GM18858 (cell line): Measurements from ENCODE around the gene C3orf20.

Experiments used
- ATAC-seq: cut with Tn5 transposase; IDR thresholded peaks from one replicate; pipeline ENCODE4 v1.9.1; 2021; ENCODE audit not compliant: unreplicated experiment

The C3orf20 gene

DNA sequence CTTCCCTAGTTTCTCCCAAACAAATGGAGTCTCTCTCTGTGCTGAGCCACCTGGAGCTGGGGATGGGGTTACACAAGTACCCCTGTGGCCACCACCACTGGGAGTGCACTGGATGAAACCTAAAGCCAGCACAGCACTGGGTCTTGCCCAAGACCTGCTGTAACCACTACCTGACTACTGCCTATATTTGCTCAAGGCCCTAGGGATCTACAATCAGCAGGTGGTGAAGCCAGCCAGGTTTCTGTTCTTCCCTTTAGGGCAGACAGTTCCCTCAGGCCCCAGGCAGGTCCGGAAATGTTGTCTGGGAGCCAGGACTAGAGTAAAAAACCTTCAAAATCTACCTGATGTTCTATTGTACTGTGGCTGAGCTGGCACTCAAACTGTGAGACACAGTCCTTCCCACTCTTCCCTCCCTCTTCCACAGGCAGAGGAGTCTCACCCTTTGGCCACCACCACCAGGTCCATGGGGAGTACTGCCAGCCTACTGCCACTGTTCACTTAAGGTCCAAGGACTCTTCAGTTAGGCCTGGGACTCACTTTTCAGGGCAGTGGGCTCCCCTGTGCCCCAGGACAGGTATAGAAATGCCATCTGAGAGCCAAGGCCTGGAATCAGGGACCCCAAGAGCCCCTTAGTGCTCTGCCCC, 23.8 kb downstream of the C3orf20 start:
- no peak for ATAC-seq

- ATAC-seq = no peak
Measured at GRCh38 chr3:14699643-14700042, 24.7 kb downstream of the C3orf20 start.

GRCh38 chr3:14700891-14701290, 25.9 kb downstream of the C3orf20 start:
- no peak for ATAC-seq

DNA sequence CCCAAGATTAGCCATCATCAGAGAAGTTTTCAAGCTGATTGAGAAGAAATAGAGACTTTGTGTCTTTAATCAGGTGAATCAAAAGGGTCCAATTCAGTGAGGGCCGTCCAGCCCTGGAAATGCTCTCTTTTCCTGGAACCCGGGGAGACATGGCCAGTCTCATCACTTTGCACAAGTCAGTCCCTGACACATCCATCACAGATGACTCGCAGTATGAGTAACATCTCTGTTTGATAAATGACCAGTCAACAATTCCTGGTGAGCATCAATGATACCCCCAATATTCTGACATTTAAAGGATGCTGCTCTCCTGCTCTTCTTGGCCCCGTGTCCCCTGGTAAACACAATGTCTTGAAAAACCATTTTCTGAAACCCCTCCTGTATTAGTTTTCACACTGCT, 26.7 kb downstream of the C3orf20 start:
- ATAC-seq = no peak

- no peak for ATAC-seq
Measured at GRCh38 chr3:14703128-14703750, 28.3 kb downstream of the C3orf20 start.

DNA sequence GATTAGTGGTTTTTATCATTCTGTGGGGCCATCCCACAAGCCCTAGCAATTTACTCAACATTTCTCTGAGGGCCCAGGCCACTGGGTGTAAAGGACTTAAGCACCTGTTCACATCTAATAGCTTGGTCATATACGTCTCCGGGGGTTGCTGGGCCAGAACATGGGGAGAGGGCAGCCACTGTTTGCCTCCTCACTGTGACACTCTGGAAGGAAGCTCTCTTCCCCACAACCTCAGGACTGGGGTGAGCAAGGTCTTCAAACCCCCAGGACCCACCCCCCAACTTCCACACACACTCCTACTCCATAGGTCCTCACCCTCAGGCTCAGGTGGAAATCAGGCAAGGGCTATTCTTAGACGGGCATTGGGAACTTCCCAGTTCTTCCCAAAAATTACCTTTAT, 28.9 kb downstream of the C3orf20 start:
- ATAC-seq = no peak

DNA sequence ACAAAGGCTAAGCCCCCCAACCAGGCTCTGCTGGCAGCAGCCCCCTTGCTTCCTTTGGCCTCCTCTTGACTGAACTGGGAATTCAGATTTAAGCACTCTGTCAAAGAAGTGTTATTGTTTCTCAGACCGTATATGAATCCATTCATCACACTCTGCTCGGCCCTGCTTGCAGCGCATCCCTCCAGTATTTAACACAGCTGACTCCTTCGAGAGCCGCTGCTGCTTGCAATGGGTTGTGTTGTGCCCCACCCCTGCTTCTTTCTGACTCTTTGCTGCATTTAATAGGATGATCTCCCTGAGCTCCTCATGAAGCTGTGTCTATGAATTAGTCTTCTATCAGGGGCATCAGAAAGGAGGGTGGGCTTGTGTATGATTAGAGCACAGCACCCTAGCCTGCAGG, 31.2 kb downstream of the C3orf20 start:
- no peak for ATAC-seq

DNA sequence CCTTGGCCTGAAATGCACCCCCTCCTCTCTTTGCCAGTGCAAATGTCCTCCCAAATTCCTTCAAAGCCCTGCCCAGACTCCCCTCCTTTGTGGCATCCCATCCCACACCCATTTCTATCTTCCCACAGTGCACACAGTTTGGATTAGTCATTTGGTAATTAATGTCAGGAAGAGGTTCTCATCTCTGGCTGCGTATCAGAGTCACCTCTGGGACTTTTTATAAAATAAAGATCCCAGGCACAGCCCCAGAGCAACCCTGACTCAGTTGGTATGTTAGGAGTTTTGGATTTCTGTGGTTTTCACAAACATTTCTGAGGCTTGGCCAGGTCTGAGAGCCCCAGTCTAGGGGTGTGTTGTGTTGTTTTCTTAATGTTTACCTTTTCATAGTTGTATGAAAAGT, 41.6 kb downstream of the C3orf20 start:
- no peak for ATAC-seq

GRCh38 chr3:14717307-14717706, 42.4 kb downstream of the C3orf20 start:
- no peak for ATAC-seq

GRCh38 chr3:14718539-14718938, 43.6 kb downstream of the C3orf20 start:
- no peak for ATAC-seq

DNA sequence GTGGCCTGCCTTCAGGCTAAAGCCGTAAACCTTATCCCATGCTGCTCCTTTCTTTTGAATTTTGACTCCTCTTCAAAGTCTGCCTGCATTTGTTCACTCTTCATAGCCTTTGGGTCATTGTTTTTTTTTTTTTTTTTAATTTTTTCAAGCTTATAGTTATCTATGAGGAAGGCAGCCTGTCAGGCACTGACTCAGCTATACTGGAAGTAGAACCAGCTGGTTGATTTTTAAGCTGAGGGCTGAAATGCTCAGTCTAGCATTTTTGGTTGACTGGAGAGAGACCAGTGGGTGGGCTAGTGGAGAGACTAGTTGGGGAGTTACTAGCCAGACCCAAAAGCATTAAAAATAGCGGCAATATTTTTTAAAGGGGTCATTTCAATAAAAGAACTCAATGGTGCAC, 44.1 kb downstream of the C3orf20 start:
- no peak for ATAC-seq

DNA sequence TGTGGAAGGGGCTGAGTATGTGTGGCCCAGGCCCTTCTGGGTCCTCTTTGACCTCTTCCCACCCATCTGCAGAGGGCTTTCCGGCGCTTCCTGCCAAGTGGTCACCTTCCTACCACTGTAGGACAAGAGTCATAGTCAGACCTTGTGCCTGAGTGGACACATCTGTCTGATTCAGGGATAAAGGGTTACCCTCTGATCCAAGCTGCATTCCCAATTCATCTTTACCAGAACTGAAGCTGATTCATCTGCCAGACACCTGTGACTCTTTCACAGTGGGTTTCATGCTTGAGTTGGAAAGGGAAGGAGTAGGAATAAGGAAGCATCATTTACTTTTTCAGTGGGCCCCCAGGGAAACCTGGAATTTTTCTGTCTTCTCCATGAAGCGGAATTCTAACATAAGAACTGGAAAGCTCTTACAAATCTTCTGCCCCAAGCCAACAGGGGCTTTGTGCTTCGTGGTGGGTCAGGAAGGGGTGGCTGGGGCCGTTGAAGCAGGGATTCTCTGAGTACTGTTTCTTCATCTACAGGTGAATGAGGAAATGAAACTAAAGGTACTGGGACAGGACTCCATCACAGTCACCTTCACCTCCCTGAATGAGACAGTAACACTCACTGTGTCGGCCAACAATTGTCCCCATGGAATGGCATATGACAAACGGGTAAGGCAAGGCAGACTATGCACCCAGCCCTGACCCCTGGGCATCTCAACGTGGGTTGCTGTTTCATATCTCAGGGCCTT, 46.4 kb downstream of the C3orf20 start:
- no peak for ATAC-seq

DNA sequence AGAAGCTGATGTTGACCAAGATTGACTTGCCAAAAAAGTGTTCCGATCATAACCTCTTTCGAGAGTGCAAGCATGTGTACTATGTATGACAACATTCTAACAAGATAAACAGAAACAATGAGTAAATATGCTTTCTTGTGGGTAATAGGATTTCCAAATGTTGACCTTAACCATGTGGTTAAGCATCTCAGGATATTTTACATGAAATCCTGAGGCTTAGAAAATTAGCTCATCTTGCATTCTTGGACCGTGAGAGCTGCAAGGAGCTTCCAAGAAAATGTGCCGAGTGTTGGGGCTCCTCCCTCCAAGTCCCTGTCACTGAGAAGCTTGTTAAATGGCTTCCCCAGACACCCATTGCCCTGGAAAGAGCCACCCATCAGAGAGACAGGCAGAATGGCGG, 50.1 kb downstream of the C3orf20 start:
- no peak for ATAC-seq

DNA sequence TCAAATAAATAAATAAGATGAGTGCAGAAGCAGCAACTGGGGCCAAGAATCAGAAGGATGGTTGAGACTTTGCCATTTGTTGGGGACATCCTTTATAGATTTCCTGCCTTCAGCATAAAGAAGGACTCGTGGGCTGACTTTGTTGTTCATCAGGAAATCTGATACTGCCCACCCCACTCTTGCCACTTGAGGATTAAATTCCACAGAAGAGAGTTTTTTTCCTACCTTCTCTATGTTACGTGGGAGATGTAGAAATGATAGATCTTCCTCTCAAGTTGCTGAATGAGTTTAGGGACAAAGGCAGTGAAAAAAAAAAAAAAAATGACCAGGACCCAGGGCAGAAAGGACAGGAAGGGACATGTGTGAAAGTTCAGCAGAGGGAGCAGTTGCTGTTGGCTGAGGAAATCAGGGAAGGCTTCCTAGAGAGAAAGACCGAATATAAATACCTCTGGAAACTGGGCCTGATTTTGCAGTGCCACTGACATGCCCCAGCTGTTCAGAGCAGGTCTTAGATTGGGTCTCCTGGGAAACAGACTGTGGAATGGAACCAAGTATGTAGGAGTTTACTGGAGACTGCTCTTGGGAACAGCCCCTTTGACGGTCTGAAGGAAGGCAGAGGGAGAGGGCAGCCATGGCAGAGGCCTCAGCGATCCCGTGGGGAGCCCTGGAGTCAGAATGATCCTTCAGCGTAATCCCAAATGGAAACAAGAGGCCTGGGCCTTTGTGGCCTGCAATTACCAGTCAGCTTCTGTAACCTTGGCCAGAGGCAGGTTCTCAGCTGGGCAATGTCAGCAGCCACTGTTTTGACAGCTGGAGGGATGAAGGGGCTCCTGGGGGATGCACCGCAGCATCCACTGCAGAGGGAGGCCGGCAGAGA, 50.9 kb downstream of the C3orf20 start:
- no peak for ATAC-seq

DNA sequence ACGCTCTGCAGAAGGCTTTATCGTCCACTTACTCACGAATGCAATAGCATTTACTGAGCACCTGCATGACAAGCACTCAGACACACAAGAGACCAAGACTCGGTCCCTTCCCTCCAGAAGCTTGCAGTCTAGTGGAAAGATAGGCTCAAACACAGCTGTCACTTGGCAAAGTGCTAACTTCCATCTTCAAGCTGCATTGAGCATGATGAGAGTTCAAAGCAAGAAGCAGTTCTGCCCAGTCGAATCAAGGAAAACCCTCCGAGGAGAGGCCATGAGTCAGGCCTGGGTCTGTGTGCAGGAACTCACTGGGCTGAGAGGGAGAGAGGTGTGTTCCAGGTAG, 51.5 kb downstream of the C3orf20 start:
- no peak for ATAC-seq

GRCh38 chr3:14728113-14728512, 53.2 kb downstream of the C3orf20 start:
- ATAC-seq = no peak

DNA sequence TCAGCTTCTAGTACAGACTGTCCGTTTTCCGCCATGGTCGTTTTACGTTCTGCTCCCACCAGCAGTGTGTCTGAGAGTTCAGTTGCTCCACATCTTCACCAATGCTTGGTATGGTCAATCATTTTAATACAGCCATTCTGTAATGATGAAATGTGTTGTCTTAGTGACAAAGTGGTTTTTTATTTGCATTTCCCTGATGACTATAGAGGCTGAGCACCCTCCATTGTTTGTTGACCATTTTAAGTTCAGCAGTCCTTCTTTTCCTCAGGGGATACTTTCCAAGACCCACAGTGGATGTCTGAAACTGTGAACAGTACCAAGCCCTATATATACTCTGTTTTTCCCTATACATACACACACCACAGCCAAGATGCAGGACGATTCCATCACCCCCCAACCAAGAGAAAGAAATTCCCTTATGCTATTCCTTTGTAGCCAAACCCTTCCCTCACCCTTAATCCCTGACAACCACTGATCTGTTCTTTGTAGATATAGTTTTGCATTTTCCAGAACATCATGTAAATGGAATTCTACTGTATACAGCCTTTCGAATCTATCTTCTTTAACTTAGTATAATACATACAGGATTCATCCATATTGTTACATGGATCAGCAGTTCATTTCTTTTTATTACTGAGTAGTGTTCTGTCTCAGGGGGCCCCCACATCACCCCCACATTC, 55.9 kb downstream of the C3orf20 start:
- no peak for ATAC-seq

DNA sequence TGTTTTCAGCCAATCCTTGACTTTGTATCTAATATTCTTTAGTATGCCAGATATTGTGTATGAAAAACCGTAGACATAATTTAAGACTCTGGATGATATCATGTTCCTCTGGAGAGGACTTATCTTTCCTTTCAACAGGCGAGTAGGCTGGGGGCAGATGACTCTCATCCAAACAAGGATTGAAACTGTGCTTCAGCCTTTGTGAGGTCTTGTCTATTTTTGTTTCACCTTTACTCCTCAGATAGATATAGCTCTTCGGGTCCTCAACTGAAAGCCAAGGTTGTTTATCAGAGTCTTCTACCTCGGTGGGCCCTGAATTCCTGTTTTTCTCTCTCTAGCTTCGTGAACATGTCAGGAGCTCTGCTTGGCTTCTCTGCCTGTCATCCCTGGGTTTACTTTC, 66.0 kb downstream of the C3orf20 start:
- ATAC-seq = no peak

DNA sequence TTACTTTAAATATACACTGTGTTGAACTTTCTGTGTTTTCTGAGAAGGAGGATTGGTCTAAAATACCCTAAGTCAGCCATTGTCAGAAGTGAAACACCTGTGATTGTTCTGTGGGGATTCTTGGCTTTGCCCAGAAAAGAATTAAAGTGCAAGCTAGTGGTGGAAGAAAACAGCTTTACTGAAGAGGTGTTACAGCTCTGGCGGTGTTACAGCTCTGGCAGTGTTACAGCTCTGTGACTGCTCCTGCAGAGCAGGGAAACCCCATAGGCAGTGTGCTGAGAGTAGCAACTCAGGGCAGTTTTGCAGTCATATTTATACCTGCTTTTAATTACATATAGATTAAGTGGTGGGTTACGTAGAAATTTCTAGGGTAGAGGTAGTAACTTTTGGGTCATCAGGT, 66.6 kb downstream of the C3orf20 start:
- no peak for ATAC-seq

DNA sequence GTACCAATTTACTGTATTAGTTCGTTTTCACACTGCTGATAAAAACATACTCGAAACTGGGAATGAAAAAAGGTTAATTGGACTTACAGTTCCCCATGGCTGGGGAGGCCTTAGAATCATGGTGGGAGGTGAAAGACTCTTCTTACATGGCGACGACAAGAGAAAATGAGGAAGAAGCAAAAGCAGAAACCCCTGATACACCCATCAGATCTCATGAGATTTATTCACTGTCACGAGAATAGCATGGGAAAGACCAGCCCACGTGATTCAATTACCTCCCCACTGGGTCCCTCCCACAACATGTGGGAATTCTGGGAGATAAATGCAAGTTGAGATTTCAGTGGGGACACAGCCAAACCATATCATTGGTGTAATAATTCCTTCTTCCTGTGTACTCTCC, 69.6 kb downstream of the C3orf20 start:
- no peak for ATAC-seq

DNA sequence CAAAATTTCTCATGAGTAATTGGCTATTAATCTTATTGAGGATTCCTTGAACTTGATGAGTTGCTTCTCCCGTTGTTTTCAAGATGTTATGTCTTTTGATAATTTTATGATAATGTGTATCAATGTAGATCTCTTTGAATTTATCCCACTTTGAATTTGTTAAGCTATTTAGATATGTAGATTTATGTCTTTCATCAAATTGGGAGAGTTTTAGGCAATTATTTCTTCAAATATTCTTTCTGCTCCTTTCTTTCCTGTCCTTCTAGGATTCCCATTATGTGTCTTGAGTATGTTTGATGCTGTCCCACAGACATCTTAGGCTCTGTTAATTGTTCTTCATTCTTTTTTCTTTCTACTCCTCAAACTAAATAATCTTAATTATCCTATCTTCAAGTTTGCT, 75.7 kb downstream of the C3orf20 start:
- ATAC-seq = no peak
